HL-60/S4 treated with phorbol 12-myristate 13-acetate at 8.2 ng/mL for 4 days and 3 days (cell line): ENCODE results near the gene NFATC1.

Experiments
- in situ Hi-C: fragments of 300-500 bp; cut with MboI; formaldehyde crosslinking; loops from 2 replicates; pipeline ENCODE4 v1.15.0; 2022; ENCODE audit warnings: low sequenced_read_pairs

Gene NFATC1

DNA sequence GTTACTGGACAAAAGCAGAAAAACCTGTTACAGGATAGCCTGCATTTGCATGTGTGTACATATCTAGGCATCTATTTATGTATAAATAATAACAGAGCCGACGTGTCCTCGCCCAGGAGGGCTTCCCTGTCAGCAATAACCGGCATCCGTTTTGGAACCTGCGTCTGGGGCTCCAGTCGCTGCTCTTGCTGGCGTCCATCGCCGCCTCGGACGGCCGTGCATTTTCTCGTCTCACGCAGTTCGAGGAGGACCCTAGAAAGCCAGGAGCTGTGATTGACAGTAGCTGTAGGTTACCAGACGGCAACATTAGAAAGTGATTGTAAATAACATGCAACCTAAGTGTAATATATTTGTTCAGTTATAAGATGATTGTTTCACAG is 132.6 kb downstream of the NFATC1 start:
- in situ Hi-C loops: no loop called here

DNA sequence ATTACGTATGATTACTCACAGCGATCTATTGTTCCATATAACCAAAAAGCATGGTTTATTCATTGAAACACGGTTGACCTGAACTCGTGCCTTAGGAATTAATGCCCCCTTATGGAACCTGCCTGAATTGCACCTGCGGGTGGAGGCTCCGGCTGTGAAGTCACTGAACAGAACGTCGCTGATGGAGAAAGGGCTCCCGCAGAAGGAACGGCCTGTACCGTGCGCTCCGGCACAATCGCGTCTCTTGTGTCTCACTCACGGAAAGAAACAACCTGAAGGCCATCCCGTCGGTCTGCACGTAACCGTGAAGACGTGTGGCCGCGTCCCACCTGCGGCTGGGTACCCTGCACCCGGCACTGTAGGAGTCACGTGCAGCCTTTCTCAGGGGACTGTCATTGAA is 133.1 kb downstream of the NFATC1 start:
- in situ Hi-C loops: no loop called here

DNA sequence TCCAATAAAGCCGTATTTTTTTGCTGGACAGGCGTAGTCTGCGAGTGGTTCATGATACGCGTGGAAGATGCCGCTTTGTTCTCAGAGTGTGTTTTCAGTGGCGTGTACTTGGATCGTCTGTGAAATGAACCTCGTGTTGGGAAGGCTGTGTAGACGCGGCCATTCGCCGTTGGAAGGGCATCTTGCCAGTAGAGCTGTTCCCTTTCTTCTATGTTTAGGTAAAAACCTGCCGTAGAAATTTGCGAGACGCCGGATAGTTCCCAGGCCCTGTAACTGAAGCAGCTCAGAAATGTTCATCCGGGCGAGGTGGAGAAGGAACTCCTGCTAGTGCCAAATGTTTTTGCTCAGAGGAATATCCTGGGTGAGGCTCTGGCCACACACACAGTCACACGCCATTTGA is 133.6 kb downstream of the NFATC1 start:
- in situ Hi-C loops: no loop called here

DNA sequence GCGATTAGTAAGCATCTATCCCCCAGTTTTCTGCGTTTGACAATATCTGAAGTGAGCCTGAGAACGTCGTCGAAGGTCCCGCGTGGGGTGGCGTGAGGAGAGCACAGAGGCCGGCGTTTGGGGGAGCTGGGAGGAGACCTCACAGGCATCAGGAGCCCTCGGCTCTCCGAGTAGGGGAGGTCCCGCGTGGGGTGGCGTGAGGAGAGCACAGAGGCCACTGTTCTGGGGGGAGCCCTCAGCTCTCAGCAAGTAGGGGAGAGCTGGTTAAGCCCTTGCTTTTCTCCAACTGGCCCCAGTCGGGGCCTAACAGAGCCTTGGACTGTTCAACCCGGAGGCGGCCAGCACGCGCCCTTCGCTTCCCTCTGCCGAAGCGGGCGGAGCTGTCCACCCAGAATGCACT is 134.3 kb downstream of the NFATC1 start:
- in situ Hi-C loops: no loop called here

DNA sequence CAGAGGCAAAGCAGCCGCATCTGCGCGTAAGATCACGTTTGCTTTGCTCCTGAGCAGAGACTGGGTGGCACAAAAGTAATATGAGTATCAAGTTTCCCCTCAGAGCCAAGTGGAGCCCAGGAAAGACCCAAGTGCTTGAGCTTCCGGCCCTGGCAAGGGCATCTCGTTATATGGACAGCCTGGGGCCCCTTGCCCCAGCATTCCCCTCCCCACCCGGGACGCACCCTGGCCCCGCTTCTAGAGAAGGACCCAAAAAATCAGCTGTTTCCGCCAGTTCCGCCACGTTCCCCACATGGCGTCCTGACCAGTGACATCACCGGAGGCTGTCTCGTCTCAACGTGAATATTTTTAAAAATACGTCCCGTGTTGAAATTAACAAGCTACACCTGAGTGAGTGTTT is 135.1 kb downstream of the NFATC1 start:
- in situ Hi-C loops: no loop called here

DNA sequence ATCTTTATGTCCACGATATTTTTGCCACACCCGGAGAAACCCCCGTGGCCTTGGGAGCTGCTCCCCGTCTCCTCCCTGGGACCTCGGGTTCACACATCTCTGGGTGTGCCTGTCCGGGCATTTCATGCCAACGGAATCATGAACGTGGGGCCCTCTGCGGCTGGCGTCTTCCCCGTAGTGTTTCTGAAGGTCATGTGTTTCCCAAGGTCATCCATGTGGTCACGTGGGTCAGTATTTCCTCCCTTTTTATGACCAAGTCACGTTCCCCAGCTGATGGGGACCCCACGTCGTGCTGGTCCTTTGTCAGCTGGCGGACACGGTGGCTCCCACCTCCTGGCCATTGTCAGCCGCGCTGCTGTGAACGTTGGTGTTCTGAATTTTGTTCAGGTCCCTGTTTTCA is 135.7 kb downstream of the NFATC1 start:
- in situ Hi-C loops: no loop called here

DNA sequence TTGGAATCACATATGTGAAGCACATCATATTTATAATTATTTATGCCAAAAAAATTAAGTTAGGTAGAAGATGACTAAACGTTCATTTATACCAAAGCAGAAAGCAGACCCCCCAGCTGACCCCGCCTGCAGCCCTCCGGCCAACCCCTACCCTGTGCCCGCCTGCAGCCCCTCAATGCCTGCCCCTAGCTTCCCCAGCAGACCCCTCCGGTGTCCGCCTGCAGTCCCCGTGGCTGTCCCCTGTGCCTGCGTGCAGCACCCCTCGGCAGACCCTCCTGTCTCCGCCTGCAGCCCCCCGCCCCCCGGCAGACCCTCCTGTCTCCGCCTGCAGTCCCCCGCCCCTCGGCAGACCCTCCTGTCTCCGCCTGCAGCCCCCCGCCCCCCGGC is 136.2 kb downstream of the NFATC1 start:
- in situ Hi-C loops: no loop called here

- in situ Hi-C loops: no loop called here
Observed at GRCh38 chr18:79532313-79533007, 136.7 kb downstream of the NFATC1 start.

DNA sequence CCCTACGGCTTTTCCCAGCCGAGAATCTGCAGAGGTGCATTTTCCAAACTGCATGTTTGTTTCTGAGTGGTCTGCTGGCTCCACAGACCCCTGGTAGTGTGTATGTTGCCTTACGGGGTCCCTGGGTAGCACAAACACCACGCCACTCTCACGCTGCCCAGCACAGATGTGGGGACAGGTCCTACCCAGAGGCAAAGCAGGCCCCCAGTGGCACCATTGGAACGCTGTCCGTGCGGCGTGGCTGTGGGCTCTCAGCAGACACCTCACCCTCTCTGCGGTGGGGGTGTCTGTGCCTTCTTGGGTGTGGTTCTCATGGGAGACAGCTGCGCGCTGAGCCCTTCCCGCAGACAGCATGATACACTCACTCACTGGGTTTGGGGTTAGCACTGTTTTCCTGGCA is 137.4 kb downstream of the NFATC1 start:
- in situ Hi-C loops: no loop called here

DNA sequence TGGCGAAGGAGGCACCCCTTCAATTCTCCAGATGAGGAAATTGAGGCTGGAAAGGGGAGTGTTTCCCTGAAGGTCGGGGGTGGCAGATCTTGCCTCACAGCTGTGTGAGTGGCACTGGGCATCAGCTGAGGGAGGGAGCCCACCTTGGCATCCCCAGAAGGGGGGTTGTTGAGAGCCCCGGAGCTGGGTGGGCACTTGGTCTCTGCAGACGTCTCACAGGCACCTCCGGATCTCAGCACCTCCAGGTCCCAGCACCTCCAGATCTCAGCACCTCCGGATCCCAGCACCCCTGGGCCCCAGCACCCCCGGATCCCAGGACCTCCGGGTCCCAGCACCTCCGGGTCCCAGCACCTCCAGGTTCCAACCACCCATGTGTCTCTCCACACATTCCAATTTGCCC is 137.9 kb downstream of the NFATC1 start:
- in situ Hi-C loops: no loop called here

DNA sequence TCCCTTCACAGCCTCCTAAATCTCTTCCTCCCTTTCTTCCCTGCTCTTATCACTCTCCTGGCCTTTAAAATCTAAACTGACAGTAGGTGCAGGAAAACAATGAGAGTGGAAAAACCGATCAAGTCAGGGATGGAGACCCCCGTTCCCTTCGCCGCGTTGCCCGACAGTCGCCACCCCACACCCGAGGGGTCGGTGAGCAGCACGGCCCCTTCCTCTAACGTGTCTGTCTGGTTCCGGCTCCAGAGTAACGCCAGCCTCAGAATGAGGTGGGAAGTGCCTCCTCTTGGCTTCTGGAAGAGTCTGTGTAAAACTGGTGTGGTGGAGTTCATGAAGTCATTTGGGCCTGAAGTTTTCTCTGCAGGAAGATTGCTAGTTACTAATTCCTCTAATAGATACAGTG is 138.6 kb downstream of the NFATC1 start:
- in situ Hi-C loops: no loop called here

GRCh38 chr18:79537758-79538157 is 142.0 kb downstream of the NFATC1 start:
- in situ Hi-C loops: no loop called here

DNA sequence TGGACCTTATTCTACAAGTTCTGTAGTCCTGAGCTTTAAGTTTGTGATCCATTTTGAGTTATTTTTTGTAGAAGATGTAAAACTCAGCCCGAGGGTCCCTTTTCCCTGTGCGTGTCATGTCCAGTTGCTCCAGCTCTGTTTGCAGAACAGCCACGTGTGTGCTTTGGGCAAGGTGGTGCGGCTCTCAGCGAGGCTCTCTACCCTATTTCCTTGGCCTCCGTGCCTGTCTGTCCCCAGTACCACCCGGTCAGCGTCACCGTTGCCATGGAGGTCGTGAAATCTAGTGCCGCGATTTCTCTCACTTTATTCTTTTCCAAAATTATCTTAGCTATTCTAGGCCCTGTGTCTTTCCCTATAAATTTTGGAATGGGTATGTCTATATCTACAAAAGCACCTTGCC is 142.9 kb downstream of the NFATC1 start:
- in situ Hi-C loops: no loop called here

DNA sequence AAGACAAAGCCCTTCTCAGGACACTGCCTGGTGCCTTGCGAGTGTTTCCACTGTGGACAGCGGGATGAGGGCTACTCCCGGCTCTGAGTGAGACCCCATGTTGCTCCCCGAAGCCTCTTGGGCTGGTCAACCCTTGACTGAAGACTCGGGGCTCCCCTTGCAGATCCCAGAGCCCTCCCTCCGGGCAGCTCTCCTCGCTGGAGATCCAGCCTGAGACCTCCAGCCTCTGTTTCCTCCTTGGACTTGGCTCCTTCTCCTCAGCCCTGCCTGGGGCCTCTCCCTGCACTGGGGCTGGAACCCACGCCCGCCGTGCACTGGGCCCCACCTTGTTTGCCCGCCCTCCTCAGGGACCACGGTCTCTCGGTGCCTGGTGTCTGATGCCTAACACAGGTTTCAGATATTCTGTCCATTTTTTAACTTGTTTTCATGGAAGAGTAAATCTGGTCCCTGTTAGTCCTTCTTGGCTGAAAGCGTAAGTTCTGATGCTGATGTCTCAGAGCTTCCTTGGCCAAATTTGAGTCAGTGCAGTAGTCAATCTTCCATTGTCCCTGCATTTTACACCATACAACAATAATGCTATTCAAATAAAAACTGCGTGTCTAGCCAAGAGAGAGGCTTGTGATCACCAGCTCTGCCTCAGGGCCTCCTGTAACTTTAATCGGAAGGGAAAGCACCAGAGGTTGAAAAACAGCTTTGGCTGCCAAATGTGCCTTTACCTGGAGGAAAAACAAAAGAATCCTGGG is 144.6 kb downstream of the NFATC1 start:
- in situ Hi-C loops: no loop called here

DNA sequence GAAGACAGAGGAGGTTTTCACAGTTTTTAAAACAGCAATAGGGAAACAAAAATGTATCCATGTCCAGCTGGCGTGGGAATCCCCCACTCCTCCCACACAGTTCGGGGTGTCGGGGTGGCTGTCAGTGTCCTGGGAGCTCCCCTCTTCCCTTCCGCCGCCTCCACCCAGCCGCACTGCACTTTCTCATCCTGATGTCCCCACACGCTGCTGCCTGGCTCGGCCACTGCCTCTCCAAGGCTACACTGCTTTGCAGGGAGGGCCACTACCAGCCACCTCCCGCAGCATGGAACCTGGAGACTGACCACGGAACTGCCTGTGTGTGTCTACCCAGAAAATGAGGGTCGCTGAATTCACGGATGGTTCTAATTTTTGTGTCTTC is 145.2 kb downstream of the NFATC1 start:
- in situ Hi-C loops: no loop called here

GRCh38 chr18:79542213-79542612 is 146.5 kb downstream of the NFATC1 start:
- in situ Hi-C loops: no loop called here

DNA sequence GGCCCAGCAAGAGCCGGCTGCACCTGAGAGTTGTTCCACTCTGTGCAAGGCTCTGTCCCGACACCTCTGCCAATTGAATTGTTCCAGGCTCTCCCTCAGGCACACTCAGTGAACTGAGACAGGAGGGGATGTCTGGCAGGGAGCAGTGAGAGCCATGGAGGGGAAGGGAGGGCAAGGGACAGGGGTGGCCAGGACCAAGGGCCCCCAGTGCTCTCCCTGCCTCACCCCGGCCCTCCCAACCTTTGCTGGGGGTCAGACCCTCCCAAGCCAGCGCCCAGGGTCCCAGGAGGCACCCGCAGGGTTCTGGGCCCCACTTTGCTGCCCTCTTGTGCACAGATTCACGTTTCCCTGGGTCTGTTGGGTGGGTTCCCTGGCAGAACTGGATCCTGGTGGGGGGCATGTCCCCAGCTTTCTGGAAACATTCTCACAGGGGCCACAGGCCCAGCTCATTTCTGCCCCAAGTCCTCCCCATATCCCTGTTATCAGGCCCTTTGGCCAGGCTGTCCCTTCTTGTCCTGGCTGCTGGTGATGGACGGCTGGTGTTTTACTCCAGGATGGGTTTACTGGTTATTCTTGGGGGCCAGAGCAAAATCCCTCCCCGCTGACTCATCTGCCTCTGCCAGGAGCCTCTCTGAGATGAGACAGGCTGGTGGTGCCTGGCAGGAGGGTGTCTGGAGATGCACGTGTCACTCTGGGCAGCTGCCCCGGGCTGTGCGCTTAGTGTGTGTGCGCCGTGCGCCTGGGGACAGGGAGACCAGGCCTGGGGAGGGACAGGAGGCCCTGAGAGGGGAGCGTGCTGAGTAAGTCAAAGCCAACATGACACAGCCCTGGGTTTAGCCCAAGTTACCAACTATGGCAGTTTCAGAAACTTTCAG is 147.4 kb downstream of the NFATC1 start:
- in situ Hi-C loops: no loop called here

DNA sequence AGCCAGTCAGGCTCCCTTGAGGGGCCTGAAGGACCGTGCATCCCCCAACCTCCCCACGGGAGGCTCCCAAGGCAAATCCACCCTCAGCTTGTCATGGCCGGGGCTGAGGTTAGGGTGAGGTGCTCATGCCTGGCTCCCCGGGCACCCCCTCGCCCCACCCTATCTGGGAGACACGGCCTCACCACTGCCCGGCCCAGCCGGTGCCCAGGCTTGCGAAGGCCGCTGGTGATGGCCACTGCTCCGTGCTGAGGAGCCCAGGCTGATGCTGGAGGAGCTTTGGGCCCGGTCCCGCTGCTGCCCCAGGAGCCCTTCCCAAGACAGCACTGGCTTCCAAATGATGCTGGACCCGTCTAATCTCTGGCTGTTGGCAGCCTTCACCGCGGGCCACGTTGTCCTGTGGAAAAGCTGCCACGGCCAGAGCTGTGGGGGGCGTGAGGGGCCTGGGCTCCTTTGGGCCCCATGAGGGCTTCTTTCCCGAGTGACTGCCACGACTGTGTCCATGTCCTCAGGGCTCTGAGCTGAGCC is 148.2 kb downstream of the NFATC1 start:
- in situ Hi-C loops: no loop called here

DNA sequence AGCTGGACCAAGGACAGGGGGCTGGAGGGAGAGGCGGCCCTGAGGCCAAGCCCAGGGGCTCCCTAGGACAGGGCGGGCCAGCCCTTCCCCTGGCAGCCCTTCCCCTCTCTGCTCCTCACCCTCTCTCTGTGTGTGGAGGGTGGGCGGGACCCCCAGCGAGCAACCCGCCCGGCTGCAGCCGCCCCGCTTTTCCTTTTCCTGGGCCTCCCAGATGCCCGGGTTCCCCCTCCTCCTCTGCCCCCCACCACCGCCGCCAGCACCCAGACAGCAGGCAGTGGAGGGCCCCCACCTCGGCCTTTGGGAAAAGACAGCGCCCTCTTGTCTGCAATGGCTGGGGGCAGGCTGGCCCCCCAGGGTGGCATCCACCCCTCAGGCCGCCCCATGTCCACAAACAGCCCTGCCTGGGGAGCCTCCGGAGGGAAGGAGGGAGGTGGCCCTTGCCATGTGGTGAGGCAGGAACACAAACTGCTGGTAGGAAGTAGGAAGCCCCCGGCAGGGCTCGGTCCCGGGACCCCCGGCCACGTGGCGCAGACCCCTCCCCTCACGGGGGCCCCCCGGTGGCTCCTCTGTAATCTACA is 148.7 kb downstream of the NFATC1 start:
- in situ Hi-C loops: no loop called here

- in situ Hi-C loops: no loop called here
Observed at GRCh38 chr18:79545255-79545654, 149.5 kb downstream of the NFATC1 start.

DNA sequence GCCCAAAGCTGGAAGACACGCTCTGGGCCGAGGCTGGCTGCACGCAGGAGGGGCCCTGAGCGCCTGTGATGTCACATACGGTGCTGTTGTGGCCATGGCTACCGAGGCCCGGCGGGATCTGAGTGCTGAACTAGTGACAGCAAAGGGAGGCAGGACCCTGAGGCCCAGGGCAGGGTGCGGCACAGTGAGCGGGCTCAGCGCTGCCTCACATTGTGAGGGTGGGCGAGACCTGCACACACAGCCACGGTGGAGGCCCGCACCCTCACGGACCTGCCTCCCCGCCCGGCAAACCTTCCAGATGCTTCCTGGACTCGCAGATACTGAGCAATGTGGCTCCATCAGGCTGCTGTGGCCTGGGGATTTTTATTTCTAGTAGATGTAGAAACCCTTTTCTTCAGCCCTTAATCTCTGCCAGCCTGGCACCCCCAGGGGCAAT is 150.0 kb downstream of the NFATC1 start:
- in situ Hi-C loops: no loop called here
